Natural killer cell (primary cell): ENCODE results near the gene STXBP3. TPM values are rescaled to one million over a fixed set of nuclear protein-coding genes. Genes with fewer than 3 reads are reported as not detected.

Source experiments
- ATAC-seq, 3 donors: fragments of 150-1000 bp in 2 of 3; fragments of 200-7000 bp in 1 of 3; cut with Tn5 transposase; 1 replicate in 1 of 3; 2 replicates in 2 of 3; pipeline ENCODE4 v1.10.0; 2021; ENCODE audit warnings: mild to moderate bottlenecking in 2 of 3, moderate library complexity in 2 of 3
- DNase-seq, 2 donors: peaks; one replicate each; pipeline versions ENCODE4 v3.0.0 to v3.0.0-alpha.2; 2013 to 2021; ENCODE audit warnings: mixed read lengths in 1 of 2
- H3K27ac ChIP-seq: one replicate; pipeline ENCODE4 v1.5.1; 2013; ENCODE audit warnings: mild to moderate bottlenecking, low read length
- H3K27me3 ChIP-seq: one replicate; pipeline ENCODE4 v1.6.1; 2013; ENCODE audit warnings: low read length; ENCODE audit not compliant: control insufficient read depth, insufficient read depth
- H3K36me3 ChIP-seq: one replicate; pipeline ENCODE4 v1.6.1; 2013; ENCODE audit warnings: low read length; ENCODE audit not compliant: control insufficient read depth, insufficient read depth
- H3K4me1 ChIP-seq: one replicate; pipeline ENCODE4 v1.6.1; 2013; ENCODE audit warnings: low read length; ENCODE audit not compliant: control insufficient read depth, insufficient read depth
- H3K4me3 ChIP-seq: one replicate; pipeline ENCODE4 v1.5.1; 2013; ENCODE audit warnings: low read length
- H3K9me3 ChIP-seq: one replicate; pipeline ENCODE4 v1.6.1; 2013; ENCODE audit warnings: low read length; ENCODE audit not compliant: control insufficient read depth, insufficient read depth
- H3K27ac Mint-ChIP-seq, 2 donors: one replicate each; pipeline ENCODE4 v1.8.0; 2022; ENCODE audit warnings: mild to moderate bottlenecking in 2 of 2, mixed read lengths in 2 of 2, moderate library complexity in 1 of 2
- H3K27me3 Mint-ChIP-seq, 2 donors: one replicate each; pipeline ENCODE4 v1.8.0; 2022; ENCODE audit warnings: low read depth in 2 of 2, mixed read lengths in 2 of 2
- H3K36me3 Mint-ChIP-seq: one replicate; pipeline ENCODE4 v1.8.0; 2022; ENCODE audit warnings: mixed read lengths
- H3K4me1 Mint-ChIP-seq, 2 donors: one replicate each; pipeline ENCODE4 v1.8.0; 2022; ENCODE audit warnings: mixed read lengths in 2 of 2
- H3K4me3 Mint-ChIP-seq: one replicate; pipeline ENCODE4 v1.8.0; 2022; ENCODE audit warnings: mild to moderate bottlenecking, moderate library complexity, mixed read lengths
- H3K9me3 Mint-ChIP-seq, 2 donors: one replicate each; pipeline ENCODE4 v1.8.0; 2022; ENCODE audit warnings: mixed read lengths in 2 of 2
- CTCF ChIP-seq: fragments of 200-600 bp; IDR thresholded peaks from one replicate; pipeline ENCODE4 v1.8.0; 2022; ENCODE audit warnings: antibody characterized with exemption
- WGBS: methylation state at CpG from one replicate; pipeline ENCODE4 v1.1.7; 2013; ENCODE audit warnings: missing lambda C conversion rate; ENCODE audit not compliant: insufficient coverage; 5-methylcytosine and 5-hydroxymethylcytosine counted together
- intact Hi-C: fragments of 100-400 bp; cut with micrococcal nuclease; formaldehyde crosslinking; loops from one replicate; pipeline ENCODE4 v1.14.2; 2022
- total RNA-seq, 4 donors: library from RNA; stranded (reverse); fragments of 120-200 nt in 1 of 4; gene quantifications; one replicate each; pipeline versions ENCODE4 v1.2.3 to v1.2.4, GENCODE V29; 2013 to 2022

Gene STXBP3
- total RNA-seq, 3 donors from 2014 or later (not counting 1 experiment from before 2014, with no cell fraction given), result 63.1 to 71.4 (median 69.2) TPM

GRCh38 chr1:108767708-108768107, 21.2 kb downstream of the STXBP3 start:
- DNase-seq (no peak), ATAC-seq (no peak)
- H3K4me1 Mint-ChIP-seq, result peaks cover 5 to 6% of the 10 kb centered on the region in 2 donors
- no peaks in the 10 kb centered on the region for H3K27me3 Mint-ChIP-seq
- intact Hi-C loops, result no loop called here
- Histone ChIP-seq H3K4me3 (no peak overlapping the region), H3K36me3 (peaks cover 52% of the 10 kb centered on the region), H3K9me3 (no peaks in the 10 kb centered on the region), H3K4me1 (no peaks in the 10 kb centered on the region), H3K27me3 (no peaks in the 10 kb centered on the region), H3K27ac (no peak overlapping the region)
- 100% methylated on average over 2 of the region's 3 CpGs for WGBS
- TF ChIP-seq CTCF, result no peak
- H3K27ac Mint-ChIP-seq, result peak overlapping the region in 1 of 2 donors; percentile 20
- H3K4me3 Mint-ChIP-seq, result no peak overlapping the region
- H3K36me3 Mint-ChIP-seq, result no peaks in the 10 kb centered on the region
- no peaks in the 10 kb centered on the region for H3K9me3 Mint-ChIP-seq

- peaks cover 78% of the 10 kb centered on the region for H3K36me3 ChIP-seq
- no peak for TF ChIP-seq CTCF
- H3K9me3 ChIP-seq, result no peaks in the 10 kb centered on the region
- H3K9me3 Mint-ChIP-seq, result no peaks in the 10 kb centered on the region
- DNase-seq (no peak), ATAC-seq (no peak)
- no peak overlapping the region for H3K4me3 ChIP-seq
- no peak overlapping the region for H3K27ac Mint-ChIP-seq
- H3K27me3 ChIP-seq, result no peaks in the 10 kb centered on the region
- H3K36me3 Mint-ChIP-seq, result peaks cover 19% of the 10 kb centered on the region
- peaks cover 0 to 5% of the 10 kb centered on the region in 2 donors for H3K4me1 Mint-ChIP-seq
- intact Hi-C loops, result no loop called here
- no peak overlapping the region for H3K27ac ChIP-seq
- H3K4me3 Mint-ChIP-seq, result no peak overlapping the region
- no peaks in the 10 kb centered on the region for H3K27me3 Mint-ChIP-seq
- no peaks in the 10 kb centered on the region for H3K4me1 ChIP-seq
These were observed 31.4 kb downstream of the STXBP3 start for GRCh38 chr1:108777839-108778238.

- Mint-ChIP-seq H3K27me3 (no peaks in the 10 kb centered on the region), H3K36me3 (peaks cover 30% of the 10 kb centered on the region)
These were observed 33.0 kb downstream of the STXBP3 start for GRCh38 chr1:108779455-108779854.

More at GRCh38 chr1:108779455-108779854, 33.0 kb downstream of the STXBP3 start:
- TF ChIP-seq CTCF, result no peak
- intact Hi-C loops, result no loop called here
- Mint-ChIP-seq H3K27ac (no peak overlapping the region), H3K9me3 (no peaks in the 10 kb centered on the region), H3K4me3 (no peak overlapping the region), H3K4me1 (peaks cover 0 to 5% of the 10 kb centered on the region in 2 donors)
- no peaks in the 10 kb centered on the region for H3K27me3 ChIP-seq
- DNase-seq (no peak), ATAC-seq (no peak)
- no peaks in the 10 kb centered on the region for H3K4me1 ChIP-seq
- H3K36me3 ChIP-seq, result peaks cover 77% of the 10 kb centered on the region
- no peak overlapping the region for H3K4me3 ChIP-seq
- H3K9me3 ChIP-seq, result no peaks in the 10 kb centered on the region
- H3K27ac ChIP-seq, result no peak overlapping the region
